ENCODE data around the gene SLC25A26. TPM values are rescaled to one million over a fixed set of nuclear protein-coding genes. Genes with fewer than 3 reads are reported as not detected.
"Not testable (repeated sequence)": the region's sequence is repeated elsewhere in the genome, so short reads cannot be mapped to it uniquely, and the experiment has no call there.

The SLC25A26 gene
- total RNA-seq, 2 experiments from 2014 or later, result 12.9 to 15.3 TPM

- Mint-ChIP-seq H3K4me1 (peaks cover 2% of the 10 kb centered on the region), H3K27me3 (no peaks in the 10 kb centered on the region), H3K4me3 (no peak overlapping the region), H3K36me3 (ENCODE audit: low read depth) (no peaks in the 10 kb centered on the region), H3K27ac (no peak overlapping the region), H3K9me3 (no peaks in the 10 kb centered on the region)
- no peak for DNase-seq
- CTCF ChIA-PET, result interaction anchor here (1.0 kb wide), 1 partner anchor 16 kb away, joined by 3 read pairs; no protein-coding TSS in a partner anchor
- POLR2A ChIA-PET, result interaction anchor here (0.6 kb wide), 1 partner anchor 499 kb away, joined by 3 read pairs; no protein-coding TSS in a partner anchor
Measured at GRCh38 chr3:66261355-66261754, 40.6 kb downstream of the SLC25A26 start.

- H3K27ac Mint-ChIP-seq, result no peak overlapping the region
- H3K4me1 Mint-ChIP-seq, result no peaks in the 10 kb centered on the region
- H3K27me3 Mint-ChIP-seq, result no peaks in the 10 kb centered on the region
- no peaks in the 10 kb centered on the region for H3K9me3 Mint-ChIP-seq
- ChIA-PET CTCF (no interaction called here), POLR2A (no interaction called here)
- DNase-seq, result no peak
- no peaks in the 10 kb centered on the region for H3K36me3 Mint-ChIP-seq (ENCODE audit: low read depth)
- no peak overlapping the region for H3K4me3 Mint-ChIP-seq
Measured at GRCh38 chr3:66265649-66266048, 44.8 kb downstream of the SLC25A26 start.

DNA sequence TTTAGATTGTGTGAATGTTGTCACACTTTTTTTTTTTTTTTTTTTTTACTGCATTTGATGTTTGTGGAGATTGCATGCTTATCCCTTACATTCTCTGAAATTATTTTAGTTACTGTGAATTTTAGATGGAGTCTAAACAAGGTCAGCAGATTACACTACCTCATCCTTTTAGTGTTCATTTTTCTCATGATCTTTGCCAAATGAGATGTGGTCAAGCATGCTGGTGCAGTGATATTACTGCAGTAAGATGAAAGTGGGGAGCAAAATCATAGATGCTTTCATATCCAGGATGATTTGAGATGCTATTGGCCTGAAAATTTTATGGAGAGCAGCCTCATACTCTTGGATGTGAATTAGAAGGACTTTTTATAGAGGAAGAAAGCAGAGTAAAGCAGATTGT lies 45.8 kb downstream of the SLC25A26 start:
- no peaks in the 10 kb centered on the region for H3K27me3 Mint-ChIP-seq
- POLR2A ChIA-PET, result no interaction called here
- no peaks in the 10 kb centered on the region for H3K9me3 Mint-ChIP-seq
- CTCF ChIA-PET, result no interaction called here
- H3K4me3 Mint-ChIP-seq, result no peak overlapping the region
- no peak overlapping the region for H3K27ac Mint-ChIP-seq
- H3K4me1 Mint-ChIP-seq, result no peaks in the 10 kb centered on the region
- H3K36me3 Mint-ChIP-seq (ENCODE audit: low read depth), result no peaks in the 10 kb centered on the region
- DNase-seq, result no peak

- Mint-ChIP-seq H3K9me3 (no peaks in the 10 kb centered on the region), H3K27ac (no peak overlapping the region), H3K4me1 (no peaks in the 10 kb centered on the region), H3K4me3 (no peak overlapping the region), H3K27me3 (no peaks in the 10 kb centered on the region), H3K36me3 (ENCODE audit: low read depth) (no peaks in the 10 kb centered on the region)
- DNase-seq, result no peak
- CTCF ChIA-PET, result no interaction called here
- POLR2A ChIA-PET, result no interaction called here
Measured at GRCh38 chr3:66267031-66267430, 46.2 kb downstream of the SLC25A26 start.

GRCh38 chr3:66267906-66268305 lies 47.1 kb downstream of the SLC25A26 start:
- Mint-ChIP-seq H3K36me3 (ENCODE audit: low read depth) (no peaks in the 10 kb centered on the region), H3K4me1 (no peaks in the 10 kb centered on the region)
- CTCF ChIA-PET, result no interaction called here

DNA sequence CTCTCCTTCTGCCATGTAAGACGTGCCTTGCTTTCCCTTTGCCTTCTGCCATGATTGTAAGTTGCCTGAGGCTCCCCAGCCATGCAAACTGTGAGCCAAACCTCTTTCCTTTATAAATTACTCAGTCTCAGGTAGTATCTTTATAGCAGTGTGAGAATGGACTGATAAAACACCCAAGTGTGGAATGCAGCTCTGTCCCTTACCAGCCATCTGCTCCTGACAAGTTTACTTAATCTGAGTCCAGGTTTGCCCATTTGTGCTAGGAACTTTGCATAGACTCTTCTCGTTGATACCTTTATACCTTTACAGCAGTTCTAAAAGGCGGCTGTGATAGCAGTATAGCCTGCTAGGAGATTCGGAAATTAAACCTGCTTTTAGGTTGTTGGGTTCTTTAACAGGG lies 48.1 kb downstream of the SLC25A26 start:
- no peaks in the 10 kb centered on the region for H3K27me3 Mint-ChIP-seq
- no peak overlapping the region for H3K27ac Mint-ChIP-seq
- CTCF ChIA-PET, result no interaction called here
- no peak for DNase-seq
- POLR2A ChIA-PET, result no interaction called here
- H3K4me1 Mint-ChIP-seq, result no peaks in the 10 kb centered on the region
- no peaks in the 10 kb centered on the region for H3K9me3 Mint-ChIP-seq
- H3K36me3 Mint-ChIP-seq (ENCODE audit: low read depth), result no peaks in the 10 kb centered on the region
- no peak overlapping the region for H3K4me3 Mint-ChIP-seq

More at GRCh38 chr3:66267906-66268305, 47.1 kb downstream of the SLC25A26 start:
- Mint-ChIP-seq H3K27ac (no peak overlapping the region), H3K4me3 (no peak overlapping the region), H3K9me3 (no peaks in the 10 kb centered on the region), H3K27me3 (no peaks in the 10 kb centered on the region)
- POLR2A ChIA-PET, result no interaction called here
- no peak for DNase-seq

DNA sequence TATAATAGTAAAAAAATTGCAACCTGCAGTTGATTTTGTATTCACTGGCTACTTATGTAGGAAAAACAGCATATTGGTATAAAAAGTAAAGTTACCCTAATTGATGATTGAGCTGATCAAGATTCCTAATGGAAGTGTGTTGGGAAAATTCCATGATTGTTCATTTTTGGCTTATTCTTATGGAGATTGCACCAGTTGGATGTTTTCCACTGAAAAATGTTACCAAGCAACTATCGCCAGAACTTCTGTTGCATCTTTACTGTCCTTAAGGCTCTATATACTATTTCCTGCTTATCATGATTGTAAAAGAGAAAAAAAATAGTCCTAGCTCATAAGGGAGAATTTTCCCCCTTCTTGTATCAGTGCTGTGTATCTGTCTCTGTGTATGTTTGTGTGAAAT lies 48.6 kb downstream of the SLC25A26 start:
- Mint-ChIP-seq H3K4me1 (no peaks in the 10 kb centered on the region), H3K36me3 (ENCODE audit: low read depth) (no peaks in the 10 kb centered on the region), H3K27ac (no peak overlapping the region), H3K27me3 (no peaks in the 10 kb centered on the region), H3K4me3 (no peak overlapping the region), H3K9me3 (no peaks in the 10 kb centered on the region)
- ChIA-PET CTCF (no interaction called here), POLR2A (no interaction called here)
- DNase-seq, result no peak

GRCh38 chr3:66270288-66270687 lies 49.5 kb downstream of the SLC25A26 start:
- DNase-seq, result no peak
- Mint-ChIP-seq H3K9me3 (no peaks in the 10 kb centered on the region), H3K27ac (no peak overlapping the region), H3K4me1 (no peaks in the 10 kb centered on the region), H3K36me3 (ENCODE audit: low read depth) (no peaks in the 10 kb centered on the region), H3K27me3 (no peaks in the 10 kb centered on the region), H3K4me3 (no peak overlapping the region)
- ChIA-PET POLR2A (no interaction called here), CTCF (interaction anchor here (1.0 to 1.6 kb wide), 3 partner anchors 17 to 552 kb away, joined by 3 to 4 read pairs (median 3); no protein-coding TSS in a partner anchor)

DNA sequence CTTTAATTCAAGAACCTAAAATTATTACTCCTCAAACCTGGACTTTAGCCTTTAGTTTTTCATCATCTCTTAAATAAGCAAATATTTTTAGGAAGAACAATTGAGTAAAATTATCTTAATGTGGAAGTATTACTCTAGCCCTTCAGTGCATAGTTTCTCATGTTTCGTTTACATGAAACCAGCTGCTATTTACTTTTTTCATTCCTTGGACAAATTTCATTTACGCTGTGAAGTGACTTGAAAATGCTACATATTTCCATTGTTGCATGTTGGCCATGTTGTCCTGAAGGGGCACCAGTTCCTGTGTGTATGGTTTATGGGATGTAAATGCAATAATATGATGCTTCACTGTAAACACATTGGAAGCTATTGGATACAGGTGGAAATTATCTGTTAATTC lies 49.9 kb downstream of the SLC25A26 start:
- H3K4me1 Mint-ChIP-seq, result no peaks in the 10 kb centered on the region
- POLR2A ChIA-PET, result no interaction called here

GRCh38 chr3:66271231-66271630 lies 50.4 kb downstream of the SLC25A26 start:
- ChIA-PET POLR2A (no interaction called here), CTCF (interaction anchor here (1.0 to 1.6 kb wide), 2 partner anchors 18 to 107 kb away, joined by 3 to 4 read pairs; no protein-coding TSS in a partner anchor)
- DNase-seq, result no peak
- H3K27ac Mint-ChIP-seq, result no peak overlapping the region
- no peaks in the 10 kb centered on the region for H3K27me3 Mint-ChIP-seq
- H3K36me3 Mint-ChIP-seq (ENCODE audit: low read depth), result no peaks in the 10 kb centered on the region
- no peak overlapping the region for H3K4me3 Mint-ChIP-seq
- H3K9me3 Mint-ChIP-seq, result no peaks in the 10 kb centered on the region
- no peaks in the 10 kb centered on the region for H3K4me1 Mint-ChIP-seq

More for the DNA sequence above, 49.9 kb downstream of the SLC25A26 start:
- Mint-ChIP-seq H3K27ac (no peak overlapping the region), H3K4me3 (no peak overlapping the region), H3K27me3 (no peaks in the 10 kb centered on the region), H3K36me3 (ENCODE audit: low read depth) (no peaks in the 10 kb centered on the region), H3K9me3 (no peaks in the 10 kb centered on the region)
- CTCF ChIA-PET, result interaction anchor here (1.0 to 1.6 kb wide), 3 partner anchors 17 to 551 kb away, joined by 3 to 4 read pairs (median 3); no protein-coding TSS in a partner anchor
- no peak for DNase-seq

- H3K4me3 Mint-ChIP-seq, result no peak overlapping the region
- ChIA-PET POLR2A (no interaction called here), CTCF (no interaction called here)
- DNase-seq, result no peak
- no peaks in the 10 kb centered on the region for H3K36me3 Mint-ChIP-seq (ENCODE audit: low read depth)
- no peaks in the 10 kb centered on the region for H3K27me3 Mint-ChIP-seq
- H3K9me3 Mint-ChIP-seq, result no peaks in the 10 kb centered on the region
- H3K27ac Mint-ChIP-seq, result no peak overlapping the region
- peaks cover 3% of the 10 kb centered on the region for H3K4me1 Mint-ChIP-seq
Measured at GRCh38 chr3:66272016-66272415, 51.2 kb downstream of the SLC25A26 start.

DNA sequence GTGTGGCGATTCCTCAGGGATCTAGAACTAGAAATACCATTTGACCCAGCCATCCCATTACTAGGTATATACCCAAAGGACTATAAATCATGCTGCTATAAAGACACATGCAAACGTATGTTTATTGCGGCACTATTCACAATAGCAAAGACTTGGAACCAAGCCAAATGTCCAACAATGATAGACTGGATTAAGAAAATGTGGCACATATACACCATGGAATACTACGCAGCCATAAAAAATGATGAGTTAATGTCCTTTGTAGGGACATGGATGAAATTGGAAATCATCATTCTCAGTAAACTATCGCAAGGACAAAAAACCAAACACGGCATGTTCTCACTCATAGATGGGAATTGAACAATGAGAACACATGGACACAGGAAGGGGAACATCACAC lies 54.0 kb downstream of the SLC25A26 start:
- H3K27ac Mint-ChIP-seq; H3K36me3 Mint-ChIP-seq (ENCODE audit: low read depth); POLR2A ChIA-PET; H3K9me3 Mint-ChIP-seq; H3K27me3 Mint-ChIP-seq; DNase-seq; CTCF ChIA-PET; H3K4me3 Mint-ChIP-seq: not testable (repeated sequence)
- peaks cover 17% of the 10 kb centered on the region for H3K4me1 Mint-ChIP-seq

- no peaks in the 10 kb centered on the region for H3K36me3 Mint-ChIP-seq (ENCODE audit: low read depth)
- POLR2A ChIA-PET, result no interaction called here
- CTCF ChIA-PET, result interaction anchor here (0.7 to 4.1 kb wide), 12 partner anchors 14 to 548 kb away, joined by 3 to 24 read pairs (median 3); no protein-coding TSS in a partner anchor
Measured at GRCh38 chr3:66276705-66277274, 56.0 kb downstream of the SLC25A26 start.

GRCh38 chr3:66279168-66279567 lies 58.4 kb downstream of the SLC25A26 start:
- H3K4me1 Mint-ChIP-seq, result peaks cover 25% of the 10 kb centered on the region
- POLR2A ChIA-PET, result interaction anchor here (0.7 to 2.6 kb wide), 4 partner anchors 19 to 115 kb away, joined by 3 to 12 read pairs (median 6); no protein-coding TSS in a partner anchor
- H3K4me3 Mint-ChIP-seq, result no peak overlapping the region
- no peaks in the 10 kb centered on the region for H3K9me3 Mint-ChIP-seq
- H3K27me3 Mint-ChIP-seq, result no peaks in the 10 kb centered on the region
- CTCF ChIA-PET, result interaction anchor here (0.9 to 4.1 kb wide), 5 partner anchors 18 to 544 kb away, joined by 3 to 24 read pairs (median 5); no protein-coding TSS in a partner anchor
- no peak for DNase-seq
- no peaks in the 10 kb centered on the region for H3K36me3 Mint-ChIP-seq (ENCODE audit: low read depth)
- H3K27ac Mint-ChIP-seq, result no peak overlapping the region

More at GRCh38 chr3:66276705-66277274, 56.0 kb downstream of the SLC25A26 start:
- no peaks in the 10 kb centered on the region for H3K27me3 Mint-ChIP-seq
- H3K9me3 Mint-ChIP-seq, result no peaks in the 10 kb centered on the region
- no peak overlapping the region for H3K27ac Mint-ChIP-seq
- peaks cover 25% of the 10 kb centered on the region for H3K4me1 Mint-ChIP-seq
- peak; percentile 72 for DNase-seq
- no peak overlapping the region for H3K4me3 Mint-ChIP-seq

Measured in activated CD4-positive, alpha-beta memory T cell treated with anti-CD3 and anti-CD28 coated beads, Interleukin-2, amount 10 ng/mL, durations not matched to agents 7 days and 5 days (primary cell).